Natural killer cell (primary cell): ENCODE data around the gene LIN37. TPM values are rescaled to one million over a fixed set of nuclear protein-coding genes. Genes with fewer than 3 reads are reported as not detected.
A peak's percentile ranks its signal among the peaks of the same experiment; 100 is the strongest.

Experiments
- ATAC-seq, 3 donors: fragments of 150-1000 bp in 2 of 3; fragments of 200-7000 bp in 1 of 3; cut with Tn5 transposase; 1 replicate in 1 of 3; 2 replicates in 2 of 3; pipeline ENCODE4 v1.10.0; 2021; ENCODE audit warnings: mild to moderate bottlenecking in 2 of 3, moderate library complexity in 2 of 3
- DNase-seq, 2 donors: peaks; one replicate each; pipeline versions ENCODE4 v3.0.0 to v3.0.0-alpha.2; 2013 to 2021; ENCODE audit warnings: mixed read lengths in 1 of 2
- H3K27ac ChIP-seq: one replicate; pipeline ENCODE4 v1.5.1; 2013; ENCODE audit warnings: mild to moderate bottlenecking, low read length
- H3K27me3 ChIP-seq: one replicate; pipeline ENCODE4 v1.6.1; 2013; ENCODE audit warnings: low read length; ENCODE audit not compliant: control insufficient read depth, insufficient read depth
- H3K36me3 ChIP-seq: one replicate; pipeline ENCODE4 v1.6.1; 2013; ENCODE audit warnings: low read length; ENCODE audit not compliant: control insufficient read depth, insufficient read depth
- H3K4me1 ChIP-seq: one replicate; pipeline ENCODE4 v1.6.1; 2013; ENCODE audit warnings: low read length; ENCODE audit not compliant: control insufficient read depth, insufficient read depth
- H3K4me3 ChIP-seq: one replicate; pipeline ENCODE4 v1.5.1; 2013; ENCODE audit warnings: low read length
- H3K9me3 ChIP-seq: one replicate; pipeline ENCODE4 v1.6.1; 2013; ENCODE audit warnings: low read length; ENCODE audit not compliant: control insufficient read depth, insufficient read depth
- H3K27ac Mint-ChIP-seq, 2 donors: one replicate each; pipeline ENCODE4 v1.8.0; 2022; ENCODE audit warnings: mild to moderate bottlenecking in 2 of 2, mixed read lengths in 2 of 2, moderate library complexity in 1 of 2
- H3K27me3 Mint-ChIP-seq, 2 donors: one replicate each; pipeline ENCODE4 v1.8.0; 2022; ENCODE audit warnings: low read depth in 2 of 2, mixed read lengths in 2 of 2
- H3K36me3 Mint-ChIP-seq: one replicate; pipeline ENCODE4 v1.8.0; 2022; ENCODE audit warnings: mixed read lengths
- H3K4me1 Mint-ChIP-seq, 2 donors: one replicate each; pipeline ENCODE4 v1.8.0; 2022; ENCODE audit warnings: mixed read lengths in 2 of 2
- H3K4me3 Mint-ChIP-seq: one replicate; pipeline ENCODE4 v1.8.0; 2022; ENCODE audit warnings: mild to moderate bottlenecking, moderate library complexity, mixed read lengths
- H3K9me3 Mint-ChIP-seq, 2 donors: one replicate each; pipeline ENCODE4 v1.8.0; 2022; ENCODE audit warnings: mixed read lengths in 2 of 2
- CTCF ChIP-seq: fragments of 200-600 bp; IDR thresholded peaks from one replicate; pipeline ENCODE4 v1.8.0; 2022; ENCODE audit warnings: antibody characterized with exemption
- WGBS: methylation state at CpG from one replicate; pipeline ENCODE4 v1.1.7; 2013; ENCODE audit warnings: missing lambda C conversion rate; ENCODE audit not compliant: insufficient coverage; 5-methylcytosine and 5-hydroxymethylcytosine counted together
- intact Hi-C: fragments of 100-400 bp; cut with micrococcal nuclease; formaldehyde crosslinking; loops from one replicate; pipeline ENCODE4 v1.14.2; 2022
- total RNA-seq, 4 donors: library from RNA; stranded (reverse); fragments of 120-200 nt in 1 of 4; gene quantifications; one replicate each; pipeline versions ENCODE4 v1.2.3 to v1.2.4, GENCODE V29; 2013 to 2022

LIN37 gene
- total RNA-seq, 3 donors from 2014 or later (not counting 1 experiment from before 2014, with no cell fraction given) = 16.7 to 22.1 (median 18.2) TPM

GRCh38 chr19:35741203-35741515, 7.2 kb upstream of the LIN37 start:
- Mint-ChIP-seq H3K4me3 (peak overlapping the region; percentile 94), H3K27me3 (no peaks in the 10 kb centered on the region), H3K36me3 (no peaks in the 10 kb centered on the region), H3K27ac (peak overlapping the region; percentile 96 to 99), H3K9me3 (no peaks in the 10 kb centered on the region), H3K4me1 (peaks cover 34 to 55% of the 10 kb centered on the region in 2 donors)
- H3K36me3 ChIP-seq = peaks cover 28% of the 10 kb centered on the region
- DNase-seq = peak in 1 of 2 donors; percentile 62
- WGBS = 0% methylated on average over 7 of the region's 12 CpGs
- H3K4me3 ChIP-seq = peak overlapping the region; percentile 67
- H3K9me3 ChIP-seq = no peaks in the 10 kb centered on the region
- intact Hi-C loops = loop anchor here (10.0 kb wide), 1 partner anchor 164 kb away; the partner anchor contains the start of genes HCST, NFKBID and TYROBP
- ATAC-seq = no peak
- H3K4me1 ChIP-seq = peaks cover 57% of the 10 kb centered on the region
- no peaks in the 10 kb centered on the region for H3K27me3 ChIP-seq
- peak; percentile 13 for TF ChIP-seq CTCF
- peak overlapping the region; percentile 62 for H3K27ac ChIP-seq

GRCh38 chr19:35742121-35742724, 6.2 kb upstream of the LIN37 start, which contains the start of gene IGFLR1:
TSS of gene IGFLR1 (minus strand) at chr19:35742452. CDS start at chr19:35741180, 1,272 bp downstream.
- TF ChIP-seq CTCF = no peak
- Histone ChIP-seq H3K27me3 (no peaks in the 10 kb centered on the region), H3K4me1 (peaks cover 62% of the 10 kb centered on the region), H3K9me3 (no peaks in the 10 kb centered on the region), H3K27ac (peak within 1 kb of the TSS; percentile 97), H3K36me3 (peaks cover 20% of the 10 kb centered on the region), H3K4me3 (peak within 1 kb of the TSS; percentile 52)
- Mint-ChIP-seq H3K4me3 (peak within 1 kb of the TSS; percentile 89), H3K27me3 (no peaks in the 10 kb centered on the region), H3K4me1 (peaks cover 37 to 57% of the 10 kb centered on the region in 2 donors), H3K27ac (peak within 1 kb of the TSS; percentile 96 to 99), H3K9me3 (no peaks in the 10 kb centered on the region), H3K36me3 (no peaks in the 10 kb centered on the region)
- intact Hi-C loops = loop anchor here (10.0 kb wide), 1 partner anchor 163 kb away; the partner anchor contains the start of genes HCST, NFKBID and TYROBP
- ATAC-seq (no peak), DNase-seq (peak; percentile 46 to 89)
- WGBS = 2% methylated on average over 9 of the region's 9 CpGs

DNA sequence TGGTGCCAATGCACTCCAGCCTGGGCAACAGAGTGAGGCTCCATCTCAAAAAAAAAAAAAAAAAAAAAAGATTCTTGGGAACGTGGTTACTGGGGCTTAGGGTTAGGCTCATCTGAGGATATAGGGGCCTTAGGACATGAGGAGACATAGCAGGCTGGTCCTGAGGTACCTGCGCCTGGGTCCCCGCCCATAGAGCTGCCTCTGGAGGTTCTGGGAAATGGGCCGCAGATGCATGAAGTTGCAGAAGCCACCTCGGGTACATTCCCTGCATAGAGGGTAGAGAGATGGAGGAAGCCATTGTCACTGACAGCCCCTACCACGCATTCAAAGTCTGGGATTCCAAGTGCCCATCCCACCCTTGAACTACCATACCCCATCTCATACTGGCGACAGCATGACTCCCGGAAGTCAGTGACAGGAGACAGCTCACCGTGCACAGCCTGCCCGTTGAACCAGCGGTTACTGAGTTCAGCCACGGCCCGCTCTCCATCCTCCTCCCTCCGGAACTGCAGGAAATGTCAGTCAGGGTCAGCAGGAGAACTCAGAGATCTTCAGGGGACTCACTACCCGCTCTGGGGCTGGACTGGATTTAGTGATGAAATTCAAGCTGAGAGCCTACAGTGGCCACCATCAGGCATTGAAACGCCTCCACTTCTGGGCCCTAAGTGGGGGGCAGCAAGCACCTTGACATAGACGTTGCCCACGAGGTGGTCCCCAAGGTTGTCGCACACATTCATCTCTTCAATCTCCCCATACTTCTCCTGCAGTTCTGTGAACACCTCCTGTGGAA, 4.5 kb upstream of the LIN37 start:
- ATAC-seq (no peak), DNase-seq (no peak)
- Mint-ChIP-seq H3K4me1 (peaks cover 48 to 61% of the 10 kb centered on the region in 2 donors), H3K27me3 (no peaks in the 10 kb centered on the region), H3K9me3 (no peaks in the 10 kb centered on the region), H3K27ac (peak overlapping the region; percentile 96 to 99), H3K36me3 (no peaks in the 10 kb centered on the region), H3K4me3 (peak overlapping the region; percentile 99)
- Histone ChIP-seq H3K27me3 (no peaks in the 10 kb centered on the region), H3K4me3 (no peak overlapping the region), H3K36me3 (peaks cover 6% of the 10 kb centered on the region), H3K27ac (peak overlapping the region; percentile 100), H3K4me1 (peaks cover 71% of the 10 kb centered on the region), H3K9me3 (no peaks in the 10 kb centered on the region)
- no peak for TF ChIP-seq CTCF
- WGBS = 93% methylated on average over 19 of the region's 19 CpGs
- intact Hi-C loops = loop anchor here (2.0 to 10.0 kb wide), 2 partner anchors 95 to 161 kb away; partner anchors contain the start of genes COX6B1, HCST, NFKBID and TYROBP
